Activated CD8-positive, alpha-beta T cell treated with anti-CD3 and anti-CD28 coated beads for 36 hours (primary cell): Measurements from ENCODE around the gene LMNTD1. TPM values are rescaled to one million over a fixed set of nuclear protein-coding genes. Genes with fewer than 3 reads are reported as not detected.
"Not testable (repeated sequence)": the region's sequence is repeated elsewhere in the genome, so short reads cannot be mapped to it uniquely, and the experiment has no call there.

Experiments
- ATAC-seq: fragments of 200-7000 bp; cut with Tn5 transposase; one replicate; pipeline ENCODE4 v1.10.0; 2021; ENCODE audit warnings: mild to moderate bottlenecking, moderate library complexity
- CTCF ChIA-PET: fragments of 350-600 bp; sonication (Branson Sonifier 250); formaldehyde crosslinking; loops from one replicate; lab custom pipeline; 2021; ENCODE audit warnings: antibody characterized with exemption; lab: Charles Lee
- POLR2A ChIA-PET: fragments of 350-600 bp; sonication (Branson Sonifier 250); formaldehyde crosslinking; loops from one replicate; lab custom pipeline; 2021; ENCODE audit warnings: antibody characterized with exemption; lab: Charles Lee
- DNase-seq: peaks from one replicate; pipeline ENCODE4 v3.0.0-alpha.2; 2020
- H3K27ac Mint-ChIP-seq: one replicate; pipeline ENCODE4 v1.8.0; 2021; ENCODE audit warnings: mild to moderate bottlenecking, mixed read lengths
- H3K27me3 Mint-ChIP-seq: one replicate; pipeline ENCODE4 v1.8.0; 2021; ENCODE audit warnings: mixed read lengths
- H3K36me3 Mint-ChIP-seq: one replicate; pipeline ENCODE4 v1.8.0; 2021; ENCODE audit warnings: low read depth, mixed read lengths
- H3K4me1 Mint-ChIP-seq: one replicate; pipeline ENCODE4 v1.8.0; 2021; ENCODE audit warnings: low read depth, mixed read lengths
- H3K4me3 Mint-ChIP-seq: one replicate; pipeline ENCODE4 v1.8.0; 2021; ENCODE audit warnings: mild to moderate bottlenecking, moderate library complexity, mixed read lengths
- H3K9me3 Mint-ChIP-seq: one replicate; pipeline ENCODE4 v1.8.0; 2021; ENCODE audit warnings: mixed read lengths
- intact Hi-C: fragments of 100-400 bp; cut with micrococcal nuclease; formaldehyde crosslinking; loops from one replicate; pipeline ENCODE4 v1.10.0; 2022
- total RNA-seq, 2 experiments: library from RNA; stranded (reverse); gene quantifications; one replicate each; pipeline ENCODE4 v1.2.3, GENCODE V29; 2021
- TF ChIP-seq, protein P1 (sequence below): fragments of 200-600 bp; IDR thresholded peaks from one replicate; pipeline ENCODE4 v1.8.0; 2022; ENCODE audit warnings: antibody characterized with exemption, mild to moderate bottlenecking

Gene LMNTD1
- total RNA-seq, 2 experiments from 2014 or later, result not detected

GRCh38 chr12:25495331-25496097 lies 57.6 kb downstream of the LMNTD1 start:
- H3K27ac Mint-ChIP-seq, result no peak overlapping the region
- H3K36me3 Mint-ChIP-seq, result no peaks in the 10 kb centered on the region
- DNase-seq (no peak), ATAC-seq (no peak)
- H3K4me3 Mint-ChIP-seq, result no peak overlapping the region
- TF ChIP-seq, protein P1, sequence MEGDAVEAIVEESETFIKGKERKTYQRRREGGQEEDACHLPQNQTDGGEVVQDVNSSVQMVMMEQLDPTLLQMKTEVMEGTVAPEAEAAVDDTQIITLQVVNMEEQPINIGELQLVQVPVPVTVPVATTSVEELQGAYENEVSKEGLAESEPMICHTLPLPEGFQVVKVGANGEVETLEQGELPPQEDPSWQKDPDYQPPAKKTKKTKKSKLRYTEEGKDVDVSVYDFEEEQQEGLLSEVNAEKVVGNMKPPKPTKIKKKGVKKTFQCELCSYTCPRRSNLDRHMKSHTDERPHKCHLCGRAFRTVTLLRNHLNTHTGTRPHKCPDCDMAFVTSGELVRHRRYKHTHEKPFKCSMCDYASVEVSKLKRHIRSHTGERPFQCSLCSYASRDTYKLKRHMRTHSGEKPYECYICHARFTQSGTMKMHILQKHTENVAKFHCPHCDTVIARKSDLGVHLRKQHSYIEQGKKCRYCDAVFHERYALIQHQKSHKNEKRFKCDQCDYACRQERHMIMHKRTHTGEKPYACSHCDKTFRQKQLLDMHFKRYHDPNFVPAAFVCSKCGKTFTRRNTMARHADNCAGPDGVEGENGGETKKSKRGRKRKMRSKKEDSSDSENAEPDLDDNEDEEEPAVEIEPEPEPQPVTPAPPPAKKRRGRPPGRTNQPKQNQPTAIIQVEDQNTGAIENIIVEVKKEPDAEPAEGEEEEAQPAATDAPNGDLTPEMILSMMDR, result no peak
- ChIA-PET CTCF (no interaction called here), POLR2A (no interaction called here)
- H3K9me3 Mint-ChIP-seq, result no peaks in the 10 kb centered on the region
- intact Hi-C loops, result no loop called here
- peaks cover 1% of the 10 kb centered on the region for H3K27me3 Mint-ChIP-seq
- H3K4me1 Mint-ChIP-seq, result no peaks in the 10 kb centered on the region

- Mint-ChIP-seq H3K27me3 (peaks cover 1% of the 10 kb centered on the region), H3K27ac (no peak overlapping the region), H3K4me3 (no peak overlapping the region), H3K4me1 (no peaks in the 10 kb centered on the region), H3K9me3 (no peaks in the 10 kb centered on the region), H3K36me3 (no peaks in the 10 kb centered on the region)
- CTCF ChIA-PET, result no interaction called here
- intact Hi-C loops, result no loop called here
- POLR2A ChIA-PET, result no interaction called here
- TF ChIP-seq, protein P1, result no peak
- ATAC-seq (no peak), DNase-seq (no peak)
Measured at GRCh38 chr12:25494926-25495325, 58.2 kb downstream of the LMNTD1 start.

- ChIA-PET CTCF (no interaction called here), POLR2A (no interaction called here)
- intact Hi-C loops, result no loop called here
- Mint-ChIP-seq H3K36me3 (no peaks in the 10 kb centered on the region), H3K27me3 (peaks cover 1% of the 10 kb centered on the region), H3K27ac (no peak overlapping the region), H3K4me3 (no peak overlapping the region), H3K9me3 (no peaks in the 10 kb centered on the region), H3K4me1 (no peaks in the 10 kb centered on the region)
- ATAC-seq (no peak), DNase-seq (no peak)
- TF ChIP-seq, protein P1, result no peak
Measured at GRCh38 chr12:25493682-25494081, 59.4 kb downstream of the LMNTD1 start.

GRCh38 chr12:25491396-25492325 lies 61.4 kb downstream of the LMNTD1 start:
- TF ChIP-seq, protein P1, result no peak
- Mint-ChIP-seq H3K27me3 (peaks cover 1% of the 10 kb centered on the region), H3K9me3 (no peaks in the 10 kb centered on the region), H3K4me3 (no peak overlapping the region), H3K36me3 (no peaks in the 10 kb centered on the region), H3K27ac (no peak overlapping the region), H3K4me1 (no peaks in the 10 kb centered on the region)
- ChIA-PET POLR2A (no interaction called here), CTCF (no interaction called here)
- intact Hi-C loops, result no loop called here
- ATAC-seq (no peak), DNase-seq (no peak)

DNA sequence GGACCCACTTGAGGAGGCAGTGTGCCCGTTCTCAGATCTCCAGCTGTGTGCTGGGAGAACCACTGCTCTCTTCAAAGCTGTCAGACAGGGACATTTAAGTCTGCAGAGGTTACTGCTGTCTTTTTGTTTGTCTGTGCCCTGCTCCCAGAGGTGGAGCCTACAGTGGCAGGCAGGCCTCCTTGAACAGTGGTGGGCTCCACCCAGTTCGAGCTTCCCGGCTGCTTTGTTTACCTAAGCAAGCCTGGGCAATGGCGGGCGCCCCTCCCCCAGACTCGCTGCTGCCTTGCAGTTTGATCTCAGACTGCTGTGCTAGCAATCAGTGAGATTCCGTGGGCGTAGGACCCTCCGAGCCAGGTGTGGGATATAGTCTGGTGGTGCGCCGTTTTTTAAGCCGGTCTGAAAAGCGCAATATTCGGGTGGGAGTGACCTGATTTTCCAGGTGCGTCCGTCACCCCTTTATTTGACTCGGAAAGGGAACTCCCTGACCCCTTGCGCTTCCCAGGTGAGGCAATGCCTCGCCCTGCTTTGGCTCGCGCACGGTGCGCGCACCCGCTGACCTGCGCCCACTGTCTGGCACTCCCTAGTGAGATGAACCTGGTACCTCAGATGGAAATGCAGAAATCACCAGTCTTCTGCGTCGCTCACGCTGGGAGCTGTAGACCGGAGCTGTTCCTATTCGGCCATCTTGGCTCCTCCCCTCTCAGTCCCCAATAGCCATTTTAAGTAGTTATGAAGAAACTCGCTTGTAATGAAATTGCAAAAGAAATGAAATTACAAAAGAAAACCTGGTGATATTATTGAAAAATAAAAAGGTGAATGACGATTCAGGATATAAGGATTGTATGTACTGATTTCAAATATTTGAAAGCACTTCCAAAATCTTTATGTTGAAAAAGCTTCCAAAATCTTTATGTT lies 63.9 kb downstream of the LMNTD1 start:
- H3K36me3 Mint-ChIP-seq, H3K9me3 Mint-ChIP-seq, DNase-seq, H3K27me3 Mint-ChIP-seq, ATAC-seq, H3K4me1 Mint-ChIP-seq, H3K27ac Mint-ChIP-seq, H3K4me3 Mint-ChIP-seq, CTCF ChIA-PET, intact Hi-C loops: not testable (repeated sequence)
- POLR2A ChIA-PET, result interaction anchor here (0.7 kb wide), 1 partner anchor 209 kb away, joined by 3 read pairs; no protein-coding TSS in a partner anchor
